Fibroblast of pulmonary artery (primary cell): ENCODE data around the gene CACNA2D1.

Source experiments
- DNase-seq: peaks from one replicate; pipeline ENCODE4 v3.0.0-alpha.2; 2010; ENCODE audit warnings: low read depth
- H3K4me3 ChIP-seq: replicated peaks from 2 replicates; pipeline ENCODE4 v1.5.1; 2011; ENCODE audit warnings: low read depth, mild to moderate bottlenecking, control low read depth, low read length, moderate library complexity
- TF ChIP-seq, protein P1 (sequence below): IDR thresholded peaks from 2 replicates; pipeline ENCODE4 v1.5.1; 2011; ENCODE audit warnings: mild to moderate bottlenecking, control low read depth, low read length, inconsistent platforms; ENCODE audit errors: missing control alignments

Gene CACNA2D1

DNA sequence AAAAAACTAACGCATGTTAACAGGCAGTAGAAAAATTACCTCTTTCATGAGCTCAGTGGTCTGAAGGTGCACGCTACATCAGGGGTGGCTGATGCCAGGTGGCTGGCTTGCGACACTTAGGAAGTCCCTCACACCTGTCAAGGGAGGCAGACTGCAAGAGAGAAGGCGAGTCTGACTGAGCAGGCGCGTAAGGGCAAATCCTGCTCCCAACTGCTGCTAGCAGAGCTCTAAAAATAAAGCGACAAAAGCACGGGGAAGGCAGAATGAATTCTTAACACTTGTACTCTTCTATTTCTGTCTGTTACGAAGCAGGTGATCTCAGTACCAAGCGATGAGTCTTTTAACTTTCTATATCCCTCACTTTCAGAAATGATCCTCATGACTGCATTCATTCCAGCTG, 33.1 kb downstream of the CACNA2D1 start:
- TF ChIP-seq, protein P1, sequence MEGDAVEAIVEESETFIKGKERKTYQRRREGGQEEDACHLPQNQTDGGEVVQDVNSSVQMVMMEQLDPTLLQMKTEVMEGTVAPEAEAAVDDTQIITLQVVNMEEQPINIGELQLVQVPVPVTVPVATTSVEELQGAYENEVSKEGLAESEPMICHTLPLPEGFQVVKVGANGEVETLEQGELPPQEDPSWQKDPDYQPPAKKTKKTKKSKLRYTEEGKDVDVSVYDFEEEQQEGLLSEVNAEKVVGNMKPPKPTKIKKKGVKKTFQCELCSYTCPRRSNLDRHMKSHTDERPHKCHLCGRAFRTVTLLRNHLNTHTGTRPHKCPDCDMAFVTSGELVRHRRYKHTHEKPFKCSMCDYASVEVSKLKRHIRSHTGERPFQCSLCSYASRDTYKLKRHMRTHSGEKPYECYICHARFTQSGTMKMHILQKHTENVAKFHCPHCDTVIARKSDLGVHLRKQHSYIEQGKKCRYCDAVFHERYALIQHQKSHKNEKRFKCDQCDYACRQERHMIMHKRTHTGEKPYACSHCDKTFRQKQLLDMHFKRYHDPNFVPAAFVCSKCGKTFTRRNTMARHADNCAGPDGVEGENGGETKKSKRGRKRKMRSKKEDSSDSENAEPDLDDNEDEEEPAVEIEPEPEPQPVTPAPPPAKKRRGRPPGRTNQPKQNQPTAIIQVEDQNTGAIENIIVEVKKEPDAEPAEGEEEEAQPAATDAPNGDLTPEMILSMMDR = no peak
- no peak overlapping the region for H3K4me3 ChIP-seq
- DNase-seq = no peak

DNA sequence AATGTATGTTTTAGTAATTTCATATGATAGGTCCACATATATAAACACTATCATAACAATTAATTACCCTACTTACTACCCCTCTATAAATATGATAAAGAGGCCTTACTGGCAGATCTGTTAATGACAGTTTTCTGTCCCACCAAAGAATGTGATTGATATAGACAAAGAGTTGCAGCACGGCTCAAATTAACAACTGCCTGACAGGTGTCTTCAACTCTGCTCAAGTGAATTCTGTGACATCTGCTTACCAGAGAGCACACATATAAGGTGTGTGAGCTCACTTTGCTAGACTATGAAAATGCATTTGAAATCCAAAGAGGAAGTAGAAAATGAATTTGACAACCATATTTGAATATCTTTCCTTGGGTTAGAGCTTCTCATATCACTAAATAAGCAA, 36.6 kb downstream of the CACNA2D1 start:
- no peak for DNase-seq
- TF ChIP-seq, protein P1 = no peak

DNA sequence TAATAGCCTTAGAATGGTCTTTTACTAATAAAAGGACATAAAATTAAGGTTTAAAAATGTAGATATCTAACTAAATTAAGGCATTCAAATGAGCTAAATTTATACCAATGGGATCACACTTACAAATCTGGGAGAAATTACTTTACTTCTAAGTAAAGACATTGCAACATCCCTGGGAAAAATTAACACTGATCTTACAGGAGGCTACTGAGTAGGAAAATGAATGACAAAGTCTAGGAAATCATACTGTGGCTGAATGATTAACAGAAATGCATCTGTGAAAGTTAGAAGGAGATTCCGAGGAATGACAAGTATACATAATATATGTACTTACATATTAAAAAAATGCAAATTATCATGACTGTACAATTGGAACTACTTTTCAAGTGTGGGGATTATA, 38.3 kb downstream of the CACNA2D1 start:
- TF ChIP-seq, protein P1 = no peak
- H3K4me3 ChIP-seq = no peak overlapping the region
- DNase-seq = no peak

More for the DNA sequence above, 36.6 kb downstream of the CACNA2D1 start:
- no peak overlapping the region for H3K4me3 ChIP-seq

DNA sequence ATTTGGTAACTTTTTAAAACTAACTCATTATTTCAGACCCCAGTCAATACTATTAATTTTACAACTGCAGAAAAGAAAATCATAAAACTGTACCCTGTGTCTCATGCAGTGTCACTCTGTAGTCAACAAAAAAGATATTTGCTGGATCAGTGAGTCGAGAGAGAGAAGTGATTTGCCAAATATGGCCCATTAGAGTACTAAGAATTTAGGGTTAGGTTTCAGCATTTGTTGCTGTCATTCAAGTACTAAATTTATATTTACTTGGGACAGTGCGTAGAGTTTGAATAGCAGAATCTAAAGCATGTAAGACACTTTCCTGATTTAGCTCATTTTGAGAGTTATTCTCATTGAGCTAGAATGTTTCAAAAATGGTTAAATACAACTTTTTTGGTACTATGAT, 38.9 kb downstream of the CACNA2D1 start:
- no peak for DNase-seq
- no peak overlapping the region for H3K4me3 ChIP-seq
- TF ChIP-seq, protein P1 = no peak

DNA sequence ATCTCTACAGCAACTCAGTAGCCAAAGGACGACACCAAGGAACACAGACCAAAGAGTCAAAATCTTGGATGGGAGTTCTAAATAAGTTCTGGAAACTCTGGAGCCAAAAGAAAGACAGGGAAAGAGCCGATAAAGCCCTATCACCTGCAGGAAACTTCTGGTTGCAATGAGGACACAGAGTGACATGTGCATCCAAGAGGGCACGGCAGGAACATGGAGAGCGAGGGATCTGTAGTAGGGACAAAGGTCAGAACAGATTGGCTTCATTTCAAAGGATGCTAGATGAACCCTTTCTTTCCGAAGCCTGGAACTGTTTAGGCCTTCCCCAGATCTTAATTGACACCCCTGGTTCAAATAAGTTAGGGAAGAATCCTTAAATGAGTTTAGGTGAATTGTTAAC, 39.5 kb downstream of the CACNA2D1 start:
- DNase-seq = no peak
- TF ChIP-seq, protein P1 = no peak

DNA sequence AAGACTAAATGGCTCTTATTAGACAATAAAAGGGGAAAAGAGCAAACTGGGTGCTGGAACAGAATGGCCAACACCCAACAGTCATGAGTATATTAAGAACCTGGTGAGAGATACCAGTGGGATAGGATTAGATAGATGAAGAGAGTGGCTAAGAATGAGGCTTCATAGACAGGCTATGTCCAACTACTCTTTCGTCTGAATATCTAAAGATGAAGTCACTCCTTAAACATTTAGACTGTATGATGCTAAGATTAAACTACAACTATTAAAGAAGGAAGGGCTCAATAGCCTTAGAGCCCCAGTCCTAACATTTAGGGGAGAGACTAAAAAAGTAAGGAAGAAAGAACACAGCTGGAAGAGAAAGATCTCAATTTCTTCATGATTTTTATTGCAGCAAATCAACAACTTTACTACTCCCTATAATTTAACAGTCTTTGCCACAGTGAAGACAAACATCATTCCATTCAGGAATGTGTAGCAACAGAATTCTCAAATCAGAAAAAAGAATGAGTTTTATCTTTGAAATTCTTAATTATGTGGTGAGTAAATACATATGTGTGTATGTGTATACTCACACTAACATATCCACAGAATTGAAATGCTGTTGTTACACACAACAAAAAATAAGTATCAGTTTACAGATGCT, 45.6 kb downstream of the CACNA2D1 start:
- H3K4me3 ChIP-seq = no peak overlapping the region
- TF ChIP-seq, protein P1 = no peak
- DNase-seq = no peak

More for the DNA sequence above, 39.5 kb downstream of the CACNA2D1 start:
- H3K4me3 ChIP-seq = no peak overlapping the region

DNA sequence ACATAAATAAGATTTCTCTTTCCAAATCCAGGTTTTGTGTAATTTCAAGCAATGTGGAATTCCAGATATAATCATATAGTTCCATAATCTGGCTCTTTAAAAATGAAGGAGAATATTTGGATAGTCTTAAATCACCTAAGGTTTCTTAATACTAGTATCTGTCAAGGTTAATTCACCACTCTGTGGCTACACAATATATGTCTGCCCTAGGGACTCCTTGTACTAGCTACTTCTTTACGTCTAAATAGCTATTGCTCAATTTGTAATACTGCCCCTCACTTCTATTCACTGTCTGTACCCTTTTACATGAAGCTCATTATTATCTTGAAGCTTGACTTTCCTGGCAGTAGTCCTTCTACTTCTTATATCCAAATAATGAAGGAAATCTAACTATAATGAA, 47.2 kb downstream of the CACNA2D1 start:
- no peak for DNase-seq
- H3K4me3 ChIP-seq = no peak overlapping the region
- TF ChIP-seq, protein P1 = no peak
